HAP-1 (cell line): ENCODE results near the gene PITPNC1.
"Not testable (repeated sequence)": the region's sequence is repeated elsewhere in the genome, so short reads cannot be mapped to it uniquely, and the experiment has no call there.

Source experiments
- DNase-seq, 2 experiments: peaks; one replicate each; pipeline ENCODE4 v3.0.0-alpha.2; 2016 to 2020; ENCODE audit warnings: low spot score in 2 of 2
- H3K27me3 ChIP-seq: fragments of 250-450 bp; sonication (Bioruptor Pico); 2 replicates; pipeline ENCODE4 v1.5.1; 2020; ENCODE audit warnings: low read depth, mild to moderate bottlenecking, moderate library complexity
- H3K36me3 ChIP-seq: fragments of 250-450 bp; sonication (Bioruptor Pico); replicated peaks from 2 replicates; pipeline ENCODE4 v1.5.1; 2020; ENCODE audit warnings: mild to moderate bottlenecking
- H3K4me1 ChIP-seq: fragments of 250-450 bp; sonication (Bioruptor Pico); 2 replicates; pipeline ENCODE4 v1.5.1; 2020; ENCODE audit warnings: mild to moderate bottlenecking
- H3K4me3 ChIP-seq: fragments of 250-450 bp; sonication (Bioruptor Pico); 2 replicates; pipeline ENCODE4 v1.5.1; 2020; ENCODE audit warnings: mild to moderate bottlenecking, moderate library complexity
- H3K9me3 ChIP-seq: fragments of 250-450 bp; sonication (Bioruptor Pico); 2 replicates; pipeline ENCODE4 v1.5.1; 2020; ENCODE audit warnings: mild to moderate bottlenecking, moderate library complexity
- in situ Hi-C: fragments of 300-500 bp; cut with MboI; formaldehyde crosslinking; loops from 3 replicates; pipeline ENCODE4 v1.14.3; 2020; ENCODE audit warnings: low sequenced_read_pairs, inconsistent platforms, mixed read lengths

PITPNC1 gene

DNA sequence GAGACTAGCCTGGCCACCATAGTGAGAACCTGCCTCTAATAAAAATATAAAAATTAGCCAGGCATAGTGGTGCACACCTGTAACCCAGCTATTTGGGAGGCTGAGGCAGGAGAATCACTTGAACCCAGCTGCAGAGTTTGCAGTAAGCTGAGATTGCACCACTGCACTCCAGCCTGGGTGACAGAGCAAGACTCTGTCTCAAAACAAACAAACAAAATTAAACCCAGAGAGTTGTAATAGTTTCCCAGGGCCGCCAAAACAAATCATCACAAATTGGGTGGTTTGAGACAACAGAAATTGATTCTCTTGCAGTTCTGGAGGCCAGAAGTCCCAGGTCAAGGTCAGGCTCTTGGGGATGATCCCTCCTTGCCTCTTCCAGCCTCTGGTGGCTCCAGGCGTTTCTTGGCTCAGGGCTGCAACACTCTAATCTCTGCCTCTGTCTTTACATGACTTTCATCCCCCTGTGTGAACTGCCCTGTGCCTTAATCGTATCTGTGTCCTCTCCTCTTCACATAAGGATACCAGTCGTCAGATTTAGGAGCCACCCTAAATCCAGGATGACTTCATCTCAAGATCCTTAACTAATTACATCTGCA lies 240.3 kb downstream of the PITPNC1 start:
- in situ Hi-C loops = no loop called here
- H3K27me3 ChIP-seq = no peaks in the 10 kb centered on the region
- no peaks in the 10 kb centered on the region for H3K4me1 ChIP-seq
- no peaks in the 10 kb centered on the region for H3K9me3 ChIP-seq
- no peak for DNase-seq
- no peak overlapping the region for H3K4me3 ChIP-seq
- H3K36me3 ChIP-seq = no peaks in the 10 kb centered on the region

- H3K4me1 ChIP-seq = no peaks in the 10 kb centered on the region
- DNase-seq = no peak
- H3K36me3 ChIP-seq = no peaks in the 10 kb centered on the region
- in situ Hi-C loops = no loop called here
- no peak overlapping the region for H3K4me3 ChIP-seq
- H3K9me3 ChIP-seq = no peaks in the 10 kb centered on the region
- H3K27me3 ChIP-seq = no peaks in the 10 kb centered on the region
Observed at GRCh38 chr17:67619555-67619954, 242.5 kb downstream of the PITPNC1 start.

DNA sequence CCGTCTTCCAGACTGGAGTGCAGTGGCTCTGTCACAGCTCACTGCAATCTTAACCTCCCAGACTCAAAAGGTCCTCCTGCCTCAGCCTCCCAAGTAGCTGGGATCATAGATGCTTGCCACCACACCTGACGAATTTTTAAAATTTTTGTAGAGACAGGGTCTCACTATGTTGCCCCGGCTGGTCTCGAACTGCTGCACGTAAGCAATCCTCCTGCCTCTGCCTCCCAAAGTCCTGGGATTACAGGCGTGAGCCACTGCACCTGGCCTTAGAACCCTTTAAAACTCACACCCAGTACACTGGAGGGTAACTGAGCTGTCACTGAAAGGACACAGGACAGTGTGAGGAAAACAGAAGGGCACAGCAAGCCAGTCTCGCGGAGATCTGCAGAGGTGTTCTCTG lies 243.0 kb downstream of the PITPNC1 start:
- DNase-seq = no peak
- H3K9me3 ChIP-seq = no peaks in the 10 kb centered on the region
- H3K4me1 ChIP-seq = no peaks in the 10 kb centered on the region
- H3K27me3 ChIP-seq = no peaks in the 10 kb centered on the region
- no peak overlapping the region for H3K4me3 ChIP-seq
- in situ Hi-C loops = no loop called here
- no peaks in the 10 kb centered on the region for H3K36me3 ChIP-seq

- Histone ChIP-seq H3K36me3 (no peaks in the 10 kb centered on the region), H3K4me3 (no peak overlapping the region), H3K4me1 (no peaks in the 10 kb centered on the region), H3K27me3 (no peaks in the 10 kb centered on the region), H3K9me3 (no peaks in the 10 kb centered on the region)
- in situ Hi-C loops = no loop called here
- DNase-seq = no peak
Observed at GRCh38 chr17:67620636-67621035, 243.6 kb downstream of the PITPNC1 start.

DNA sequence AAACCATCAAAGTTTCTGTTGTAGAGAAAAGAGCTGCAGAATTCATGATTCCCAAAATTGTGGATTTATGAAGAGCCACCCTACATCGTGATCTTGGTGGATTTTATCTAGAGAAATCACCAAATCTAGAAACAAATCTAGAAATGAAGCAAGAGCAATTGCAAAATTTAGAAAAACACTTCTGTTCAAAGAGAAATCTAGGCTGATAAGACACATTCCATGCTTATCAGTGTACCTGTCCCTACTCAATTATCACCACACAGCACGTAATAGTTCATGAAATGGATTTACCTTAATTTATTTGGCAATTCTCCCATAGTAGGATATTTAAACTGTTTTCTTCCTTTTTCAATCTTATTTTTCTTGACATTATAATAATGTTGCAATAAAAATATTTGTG lies 246.7 kb downstream of the PITPNC1 start:
- Histone ChIP-seq H3K4me3 (no peak overlapping the region), H3K36me3 (no peaks in the 10 kb centered on the region), H3K27me3 (no peaks in the 10 kb centered on the region), H3K4me1 (no peaks in the 10 kb centered on the region), H3K9me3 (no peaks in the 10 kb centered on the region)
- DNase-seq = no peak
- in situ Hi-C loops = no loop called here

DNA sequence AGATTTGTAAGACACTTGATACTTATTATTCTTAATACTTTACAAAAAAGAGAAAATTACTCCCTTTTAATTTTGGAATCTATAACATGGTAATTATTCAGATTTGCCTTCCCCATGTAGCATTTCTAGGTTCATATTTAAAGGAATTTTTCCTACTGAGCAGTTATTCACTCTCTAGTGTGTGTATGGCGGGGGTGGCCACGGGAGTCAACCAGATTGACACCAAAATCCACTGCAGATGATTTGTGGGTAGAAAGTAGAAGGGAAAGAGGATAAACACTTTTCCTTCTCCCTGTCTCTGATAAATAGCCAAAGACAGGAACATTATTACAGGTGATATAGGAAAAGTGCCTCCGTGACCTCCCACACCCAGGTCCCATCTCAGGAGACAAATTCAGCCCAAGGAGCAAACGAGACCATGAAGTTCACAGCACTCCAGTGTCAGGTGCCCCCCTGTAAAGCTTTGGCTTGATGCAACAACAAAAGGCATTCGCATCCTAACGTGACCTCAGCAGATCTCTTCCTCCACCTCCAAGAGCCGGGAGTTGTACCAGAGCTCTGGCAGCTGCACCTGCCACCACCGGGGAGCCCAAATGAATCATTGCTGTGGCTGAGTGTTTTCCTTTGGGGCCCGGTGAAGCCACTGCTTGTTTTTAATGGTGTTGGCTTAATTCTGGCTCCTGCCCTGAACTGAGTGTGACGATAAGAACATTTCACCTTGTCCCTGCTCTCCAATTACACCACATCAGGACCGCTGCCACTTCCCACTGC lies 248.0 kb downstream of the PITPNC1 start:
- in situ Hi-C loops = no loop called here
- no peaks in the 10 kb centered on the region for H3K36me3 ChIP-seq
- H3K9me3 ChIP-seq = no peaks in the 10 kb centered on the region
- no peak for DNase-seq
- H3K4me3 ChIP-seq = no peak overlapping the region
- H3K27me3 ChIP-seq = no peaks in the 10 kb centered on the region
- no peaks in the 10 kb centered on the region for H3K4me1 ChIP-seq

- no peaks in the 10 kb centered on the region for H3K27me3 ChIP-seq
- H3K36me3 ChIP-seq = no peaks in the 10 kb centered on the region
- H3K4me3 ChIP-seq = no peak overlapping the region
- no peaks in the 10 kb centered on the region for H3K4me1 ChIP-seq
- in situ Hi-C loops = no loop called here
- DNase-seq = no peak
- no peaks in the 10 kb centered on the region for H3K9me3 ChIP-seq
Observed at GRCh38 chr17:67625971-67626370, 248.9 kb downstream of the PITPNC1 start.

DNA sequence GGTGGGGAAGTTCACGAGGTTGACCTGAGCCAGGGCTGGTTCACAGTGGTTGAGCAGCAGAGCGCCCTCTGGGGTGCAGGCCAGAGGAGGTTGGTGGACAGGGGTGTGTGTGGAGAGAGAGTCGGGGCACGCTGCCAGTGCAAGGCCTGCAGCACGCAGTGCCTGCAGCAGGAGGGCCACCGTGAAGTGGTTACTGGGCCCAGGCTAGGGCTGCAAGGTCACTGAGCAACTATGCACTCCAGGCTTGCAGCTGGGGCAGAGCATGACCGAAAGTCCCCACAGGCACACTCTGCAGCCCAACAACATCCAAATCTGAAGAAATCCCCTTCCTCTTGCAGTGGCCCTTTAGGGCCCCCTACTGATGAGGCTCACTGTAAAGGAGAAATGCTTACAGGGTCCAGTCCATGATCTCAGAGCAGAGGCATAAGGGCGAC lies 251.5 kb downstream of the PITPNC1 start:
- in situ Hi-C loops = no loop called here
- no peak overlapping the region for H3K4me3 ChIP-seq
- no peaks in the 10 kb centered on the region for H3K4me1 ChIP-seq
- no peaks in the 10 kb centered on the region for H3K9me3 ChIP-seq
- H3K27me3 ChIP-seq = no peaks in the 10 kb centered on the region
- no peak for DNase-seq
- H3K36me3 ChIP-seq = 0 out of 2 replicates have a peak, but pooled peaks cover 3% of the 10 kb centered on the region

GRCh38 chr17:67629971-67630320 lies 252.9 kb downstream of the PITPNC1 start:
- DNase-seq = peak in 1 of 2 experiments; percentile 34
- Histone ChIP-seq H3K4me3 (no peak overlapping the region), H3K4me1 (no peaks in the 10 kb centered on the region), H3K36me3 (0 out of 2 replicates have a peak, but pooled peaks cover 3% of the 10 kb centered on the region), H3K27me3 (no peaks in the 10 kb centered on the region), H3K9me3 (no peaks in the 10 kb centered on the region)
- in situ Hi-C loops = no loop called here

DNA sequence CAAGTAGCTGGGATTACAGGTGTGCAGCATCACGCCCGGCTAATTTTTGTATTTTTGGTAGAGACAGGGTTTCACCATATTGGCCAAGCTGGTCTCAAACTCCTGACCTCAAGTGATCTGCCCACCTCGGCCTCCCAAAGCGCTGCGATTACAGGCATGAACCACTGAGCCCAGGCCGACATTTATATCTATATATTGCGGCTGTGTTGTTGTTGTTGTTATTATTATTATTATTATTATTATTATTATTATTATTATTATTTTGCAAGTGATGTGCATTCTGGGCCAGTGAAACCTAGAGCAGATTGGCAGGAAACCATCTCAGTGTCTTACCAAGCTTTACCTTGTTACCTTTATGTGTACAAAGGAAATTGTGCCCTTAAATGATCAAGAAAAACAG lies 253.8 kb downstream of the PITPNC1 start:
- DNase-seq, H3K9me3 ChIP-seq, H3K27me3 ChIP-seq, H3K4me1 ChIP-seq, H3K4me3 ChIP-seq, H3K36me3 ChIP-seq, in situ Hi-C loops: not testable (repeated sequence)

GRCh38 chr17:67632141-67632540 lies 255.1 kb downstream of the PITPNC1 start:
- in situ Hi-C loops = no loop called here

DNA sequence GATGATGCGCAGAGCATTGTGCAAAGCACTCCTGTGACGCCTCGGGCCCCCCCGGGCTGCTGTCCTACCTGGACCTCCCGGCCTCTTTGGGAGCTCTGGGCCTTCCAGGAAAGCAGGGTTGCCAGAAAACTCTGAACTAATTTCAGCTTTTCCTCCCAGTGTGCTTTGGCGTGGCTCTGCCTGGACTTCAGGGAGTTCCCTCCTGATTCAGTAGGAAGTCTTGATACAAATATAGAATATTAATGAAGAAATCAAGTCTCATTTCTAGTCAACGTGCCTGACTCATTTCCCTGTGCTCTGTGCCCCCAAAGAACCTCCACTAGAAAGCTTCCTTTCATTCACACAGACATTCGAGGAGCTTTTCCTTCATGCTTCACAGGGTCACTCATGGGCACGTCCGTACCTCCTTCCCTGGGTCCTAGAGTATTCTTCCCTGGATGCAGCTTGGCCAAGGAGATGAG lies 256.7 kb downstream of the PITPNC1 start:
- Histone ChIP-seq H3K36me3 (0 out of 2 replicates have a peak, but pooled peaks cover 3% of the 10 kb centered on the region), H3K9me3 (no peaks in the 10 kb centered on the region), H3K27me3 (no peaks in the 10 kb centered on the region), H3K4me3 (no peak overlapping the region), H3K4me1 (no peaks in the 10 kb centered on the region)
- no peak for DNase-seq
- in situ Hi-C loops = no loop called here

More at GRCh38 chr17:67632141-67632540, 255.1 kb downstream of the PITPNC1 start:
- Histone ChIP-seq H3K9me3 (no peaks in the 10 kb centered on the region), H3K4me1 (no peaks in the 10 kb centered on the region), H3K36me3 (0 out of 2 replicates have a peak, but pooled peaks cover 3% of the 10 kb centered on the region), H3K4me3 (no peak overlapping the region), H3K27me3 (no peaks in the 10 kb centered on the region)
- DNase-seq = no peak

DNA sequence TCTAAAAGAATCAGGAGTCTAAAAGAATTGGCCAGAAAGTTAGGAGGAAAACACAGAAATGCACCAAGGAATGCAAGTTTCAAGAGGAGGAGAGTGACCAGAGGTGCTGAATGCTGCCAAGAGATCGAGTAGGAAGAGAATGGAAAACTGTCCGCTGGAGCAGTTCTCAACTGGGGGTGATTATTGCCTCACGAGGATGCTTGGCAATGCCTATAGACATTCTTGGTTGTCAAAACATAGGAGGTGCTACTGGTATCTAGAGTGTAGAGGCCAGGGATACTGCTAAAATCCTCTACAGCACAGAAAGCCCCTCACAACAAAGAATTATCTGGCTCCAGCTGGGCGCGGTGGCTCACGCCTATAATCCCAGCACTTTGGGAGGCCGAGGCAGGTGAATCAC lies 258.6 kb downstream of the PITPNC1 start:
- no peak overlapping the region for H3K4me3 ChIP-seq
- H3K4me1 ChIP-seq = peaks cover 9% of the 10 kb centered on the region
- no peaks in the 10 kb centered on the region for H3K27me3 ChIP-seq
- no peak for DNase-seq
- no peaks in the 10 kb centered on the region for H3K9me3 ChIP-seq
- in situ Hi-C loops = no loop called here
- 0 out of 2 replicates have a peak, but pooled peaks cover 3% of the 10 kb centered on the region for H3K36me3 ChIP-seq

- no peak for DNase-seq
- in situ Hi-C loops = no loop called here
- no peaks in the 10 kb centered on the region for H3K9me3 ChIP-seq
- H3K4me1 ChIP-seq = peaks cover 9% of the 10 kb centered on the region
- no peaks in the 10 kb centered on the region for H3K27me3 ChIP-seq
- H3K36me3 ChIP-seq = 0 out of 2 replicates have a peak, but pooled peaks cover 3% of the 10 kb centered on the region
- no peak overlapping the region for H3K4me3 ChIP-seq
Observed at GRCh38 chr17:67636312-67636711, 259.2 kb downstream of the PITPNC1 start.
